GM19193 (cell line): ENCODE data around the gene FAM162A.

Experiments used
- POLR2A ChIP-seq: IDR thresholded peaks from 4 replicates; pipeline ENCODE4 v1.6.1; 2011; ENCODE audit not compliant: insufficient read depth, insufficient read length; ENCODE audit errors: extremely low read depth

The FAM162A gene

GRCh38 chr3:122435950-122436349 is 52.0 kb downstream of the FAM162A start:
- no peak for TF ChIP-seq POLR2A

GRCh38 chr3:122443090-122443489 is 59.1 kb downstream of the FAM162A start:
- TF ChIP-seq POLR2A = no peak

- no peak for TF ChIP-seq POLR2A
These were observed 67.4 kb downstream of the FAM162A start for GRCh38 chr3:122451371-122451770.

- no peak for TF ChIP-seq POLR2A
These were observed 72.1 kb downstream of the FAM162A start for GRCh38 chr3:122456074-122456473.

- no peak for TF ChIP-seq POLR2A
These were observed 73.7 kb downstream of the FAM162A start for GRCh38 chr3:122457706-122458105.

- TF ChIP-seq POLR2A = no peak
These were observed 75.0 kb downstream of the FAM162A start for GRCh38 chr3:122458992-122459391.

GRCh38 chr3:122461806-122462205 is 77.8 kb downstream of the FAM162A start:
- no peak for TF ChIP-seq POLR2A
